H1 (cell line): ENCODE measurements around the gene HOXB4. TPM values are rescaled to one million over a fixed set of nuclear protein-coding genes. Genes with fewer than 3 reads are reported as not detected.

Experiments used
- CTCF ChIA-PET: fragments of 300-600 bp; sonication (Branson Sonifier 250); formaldehyde crosslinking; loops from one replicate; lab custom pipeline; 2021; ENCODE audit not compliant: partially characterized antibody; lab: Charles Lee
- POLR2A ChIA-PET: fragments of 300-600 bp; sonication (Branson Sonifier 250); formaldehyde crosslinking; loops from one replicate; lab custom pipeline; 2021; ENCODE audit warnings: inconsistent platforms; ENCODE audit not compliant: partially characterized antibody; lab: Charles Lee
- DNase-seq, 2 experiments: peaks; one replicate each; pipeline versions ENCODE4 v3.0.0 to v3.0.0-alpha.2; 2010 to 2022; ENCODE audit warnings: low spot score in 2 of 2, low read depth in 1 of 2, mixed read lengths in 1 of 2
- FAIRE-seq: peaks from 2 replicates; lab custom pipeline; 2011; peaks lifted over from hg19 to GRCh38; lab: Jason Lieb, UNC
- H2AFZ ChIP-seq: 2 replicates; pipeline ENCODE4 v1.8.1; 2012; ENCODE audit warnings: low read length, inconsistent platforms
- H2AK5ac ChIP-seq: 2 replicates; pipeline ENCODE4 v1.6.1; 2013; ENCODE audit warnings: low read depth, low read length
- H2BK120ac ChIP-seq: replicated peaks from 2 replicates; pipeline ENCODE3; 2013; ENCODE audit warnings: low read depth, low read length, inconsistent platforms
- H2BK12ac ChIP-seq: 2 replicates; pipeline ENCODE4 v1.6.1; 2013; ENCODE audit warnings: low read depth, low read length
- H2BK15ac ChIP-seq: 2 replicates; pipeline ENCODE4 v1.6.1; 2013; ENCODE audit warnings: low read length
- H2BK20ac ChIP-seq: 2 replicates; pipeline ENCODE4 v1.6.1; 2013; ENCODE audit warnings: low read length
- H2BK5ac ChIP-seq: 2 replicates; pipeline ENCODE4 v1.6.1; 2013; ENCODE audit warnings: low read depth, low read length
- H3K14ac ChIP-seq: 2 replicates; pipeline ENCODE4 v1.6.1; 2013; ENCODE audit warnings: inconsistent platforms; ENCODE audit not compliant: insufficient read length
- H3K18ac ChIP-seq: 2 replicates; pipeline ENCODE4 v1.6.1; 2013; ENCODE audit warnings: low read length; ENCODE audit errors: extremely low read depth
- H3K23ac ChIP-seq: 2 replicates; pipeline ENCODE4 v1.6.1; 2013; ENCODE audit warnings: inconsistent platforms; ENCODE audit not compliant: insufficient read length
- H3K23me2 ChIP-seq: 2 replicates; pipeline ENCODE4 v1.6.1; 2013; ENCODE audit warnings: low read depth, low read length
- H3K27ac ChIP-seq: 2 replicates; pipeline ENCODE4 v1.6.1; 2011; ENCODE audit warnings: low read depth, low read length, inconsistent platforms
- H3K27me3 ChIP-seq, 4 experiments: replicated peaks in 1 of 4; 1 replicate in 1 of 4; 2 replicates in 3 of 4; pipeline versions ENCODE4 v1.6.1 to v1.8.1; 2011 to 2013; ENCODE audit warnings: low read length in 3 of 4, mild to moderate bottlenecking in 3 of 4, inconsistent platforms in 2 of 4, mixed read lengths in 2 of 4, moderate library complexity in 1 of 4; ENCODE audit not compliant: control insufficient read depth in 3 of 4, insufficient read depth in 3 of 4; ENCODE audit errors: extremely low read depth in 1 of 4
- H3K36me3 ChIP-seq, 4 experiments: 2 replicates each; pipeline versions ENCODE4 v1.6.1 to v1.8.1; 2011 to 2013; ENCODE audit warnings: mild to moderate bottlenecking in 4 of 4, low read length in 3 of 4, moderate library complexity in 2 of 4, control low read depth in 1 of 4, inconsistent platforms in 1 of 4; ENCODE audit not compliant: insufficient read depth in 4 of 4, control insufficient read depth in 2 of 4
- H3K4ac ChIP-seq: replicated peaks from 2 replicates; pipeline ENCODE3; 2013; ENCODE audit warnings: low read length, low read depth, mixed read lengths, inconsistent platforms; ENCODE audit not compliant: insufficient read length
- H3K4me1 ChIP-seq, 4 experiments: replicated peaks in 1 of 4; 1 replicate in 1 of 4; 2 replicates in 3 of 4; pipeline versions ENCODE4 v1.6.1 to v1.8.1; 2011 to 2013; ENCODE audit warnings: low read length in 3 of 4, inconsistent platforms in 2 of 4, mixed read lengths in 1 of 4; ENCODE audit not compliant: insufficient read depth in 4 of 4, control insufficient read depth in 3 of 4
- H3K4me2 ChIP-seq, 2 experiments: 2 replicates each; pipeline versions ENCODE4 v1.6.1 to v1.8.1; 2011 to 2013; ENCODE audit warnings: low read depth in 2 of 2, low read length in 2 of 2, control low read depth in 1 of 2, inconsistent platforms in 1 of 2, mild to moderate bottlenecking in 1 of 2; ENCODE audit not compliant: insufficient read depth in 1 of 2
- H3K4me3 ChIP-seq, 4 experiments: fragments of 200-600, 300-600 bp in 1 of 4; sonication (generic), shearing (Covaris generic), sonication (Bioruptor Twin) in 1 of 4; 2 replicates each; pipeline versions ENCODE4 v1.5.1 to v1.8.1; 2011 to 2016; ENCODE audit warnings: low read length in 4 of 4, low read depth in 3 of 4, control low read depth in 2 of 4, inconsistent platforms in 2 of 4, mild to moderate bottlenecking in 2 of 4, mixed read lengths in 1 of 4, moderate library complexity in 1 of 4; ENCODE audit not compliant: insufficient read depth in 2 of 4; ENCODE audit errors: extremely low read depth in 1 of 4
- H3K56ac ChIP-seq: replicated peaks from 2 replicates; pipeline ENCODE3; 2013; ENCODE audit warnings: low read depth, mild to moderate bottlenecking, mixed read lengths, low read length, inconsistent platforms; ENCODE audit not compliant: insufficient read length
- H3K79me1 ChIP-seq: 2 replicates; pipeline ENCODE4 v1.6.1; 2013; ENCODE audit warnings: low read depth, low read length, control low read depth
- H3K79me2 ChIP-seq, 2 experiments: 2 replicates each; pipeline versions ENCODE4 v1.6.1 to v1.8.1; 2012 to 2013; ENCODE audit warnings: low read length in 2 of 2, mild to moderate bottlenecking in 2 of 2, inconsistent platforms in 1 of 2; ENCODE audit not compliant: insufficient read depth in 2 of 2, control insufficient read depth in 1 of 2
- H3K9ac ChIP-seq, 4 experiments: replicated peaks in 1 of 4; 1 replicate in 1 of 4; 2 replicates in 3 of 4; pipeline versions ENCODE4 v1.6.1 to v1.8.1; 2011 to 2013; ENCODE audit warnings: low read depth in 3 of 4, low read length in 3 of 4, control low read depth in 2 of 4, mild to moderate bottlenecking in 2 of 4, moderate library complexity in 2 of 4, inconsistent platforms in 1 of 4; ENCODE audit errors: extremely low read depth in 1 of 4
- H3K9me3 ChIP-seq, 2 experiments: 2 replicates each; pipeline versions ENCODE4 v1.6.1 to v1.8.1; 2012 to 2013; ENCODE audit warnings: mild to moderate bottlenecking in 2 of 2, moderate library complexity in 2 of 2, control low read depth in 1 of 2, inconsistent platforms in 1 of 2, low read depth in 1 of 2, low read length in 1 of 2, mixed read lengths in 1 of 2; ENCODE audit not compliant: insufficient read depth in 2 of 2
- H4K20me1 ChIP-seq, 2 experiments: replicated peaks in 1 of 2; 2 replicates each; pipeline versions ENCODE3 to v1.8.1; 2011 to 2013; ENCODE audit warnings: inconsistent platforms in 2 of 2, low read length in 2 of 2, mild to moderate bottlenecking in 1 of 2; ENCODE audit not compliant: insufficient read depth in 2 of 2, control insufficient read depth in 1 of 2
- H4K5ac ChIP-seq: 2 replicates; pipeline ENCODE4 v1.6.1; 2013; ENCODE audit warnings: low read length, low read depth, mixed read lengths, inconsistent platforms; ENCODE audit not compliant: insufficient read length
- H4K8ac ChIP-seq: 2 replicates; pipeline ENCODE4 v1.8.0; 2013; ENCODE audit warnings: mild to moderate bottlenecking, moderate library complexity, low read length, inconsistent platforms; ENCODE audit not compliant: insufficient read depth; ENCODE audit errors: extremely low read depth
- H4K91ac ChIP-seq: replicated peaks from 2 replicates; pipeline ENCODE3; 2013; ENCODE audit warnings: low read length, mixed read lengths, inconsistent platforms; ENCODE audit not compliant: insufficient read length
- EZH2 ChIP-seq: fragments of 200-600 bp; sonication (generic); IDR thresholded peaks from 2 replicates; pipeline ENCODE4 v1.7.1; 2012; ENCODE audit warnings: low read depth, mild to moderate bottlenecking, moderate library complexity, low read length, inconsistent platforms; ENCODE audit not compliant: severe bottlenecking
- GTF2F1 ChIP-seq: IDR thresholded peaks from 2 replicates; pipeline ENCODE4 v1.6.1; 2012; ENCODE audit warnings: low read depth, low read length, improper control_type of control experiment, borderline replicate concordance
- KDM5A ChIP-seq: fragments of 200-600 bp; IDR thresholded peaks from 2 replicates; pipeline ENCODE4 v1.7.1; 2012; ENCODE audit warnings: mild to moderate bottlenecking, low read length, inconsistent platforms, mixed read lengths
- RNF2 ChIP-seq: fragments of 200-900, 300-1000 bp; sonication (generic); IDR thresholded peaks from 2 replicates; pipeline ENCODE4 v1.7.1; 2016; ENCODE audit warnings: borderline replicate concordance, low read depth, mild to moderate bottlenecking, antibody characterized with exemption, low read length; ENCODE audit not compliant: poor library complexity, severe bottlenecking; ENCODE audit errors: missing control alignments
- SAP30 ChIP-seq: fragments of 300-600 bp; sonication (generic); IDR thresholded peaks from 2 replicates; pipeline ENCODE4 v1.7.1; 2012; ENCODE audit warnings: low read length, moderate library complexity, mild to moderate bottlenecking, inconsistent platforms; ENCODE audit not compliant: insufficient read depth, insufficient replicate concordance
- SIRT6 ChIP-seq: IDR thresholded peaks from one replicate; pipeline ENCODE4 v1.7.1; 2012; ENCODE audit warnings: low read length, inconsistent platforms
- SIX5 ChIP-seq: IDR thresholded peaks from 2 replicates; pipeline ENCODE4 v1.6.1; 2011; ENCODE audit warnings: mild to moderate bottlenecking, low read depth, low read length
- SP1 ChIP-seq: IDR thresholded peaks from 2 replicates; pipeline ENCODE4 v1.6.1; 2011; ENCODE audit warnings: low read depth, low read length
- WGBS, 2 experiments: shearing (Covaris generic) in 1 of 2; methylation state at CpG; one replicate each; pipeline versions ENCODE4 v1.1.6 to v1.1.7; 2013 to 2015; ENCODE audit warnings: low lambda C conversion rate in 2 of 2, mixed read lengths in 2 of 2, inconsistent platforms in 1 of 2, low coverage in 1 of 2, missing lambda C conversion rate in 1 of 2; ENCODE audit not compliant: insufficient replicate concordance in 2 of 2, insufficient coverage in 1 of 2, insufficient read length in 1 of 2; ENCODE audit errors: extremely low coverage in 1 of 2, missing lambda C conversion rate in 1 of 2; 5-methylcytosine and 5-hydroxymethylcytosine counted together
- polyA plus RNA-seq, 7 experiments: library from polyadenylated mRNA; depleted of rRNA in 3 of 7; stranded (reverse) in 5 of 7; unstranded in 2 of 7; fragments of >200 nt in 5 of 7; fragments of 200-250 nt in 2 of 7; gene quantifications; 1 replicate in 5 of 7; 2 replicates in 1 of 7; 4 replicates in 1 of 7; pipeline versions ENCODE4 v1.2.1 to v1.2.3, GENCODE V29; 2011 to 2013; ENCODE audit warnings: missing spikeins in 2 of 7, mixed read lengths in 2 of 7
- total RNA-seq: library from RNA; stranded (reverse); fragmentation: NEBNext Ultra II Directional; extraction: Animal tissue kit (Norgen Biotek cat#: 25700); gene quantifications from 2 replicates; pipeline ENCODE4 v1.2.1, GENCODE V29; 2021

Gene HOXB4
- total and polyA plus RNA-seq, 2 of the 8 experiments (the other 6 are each of a cell fraction or from before 2014, with no cell fraction given) = not detected

GRCh38 chr17:48545539-48545938 lies 32.6 kb downstream of the HOXB4 start:
- Histone ChIP-seq H3K18ac (no peak overlapping the region), H3K23ac (no peak overlapping the region), H3K23me2 (no peaks in the 10 kb centered on the region; the same call in 1 of the 2 replicates), H2BK12ac (0 out of 2 replicates have a peak overlapping the region, but pooled peaks have one; percentile 30), H2BK20ac (no peak overlapping the region), H2BK120ac (no peak overlapping the region), H3K4me1 (peaks cover 7 to 29% (median 13%) of the 10 kb centered on the region in 4 experiments), H3K79me1 (no peaks in the 10 kb centered on the region), H3K79me2 (no peaks in the 10 kb centered on the region), H3K4me2 (peak overlapping the region in 1 of 2 experiments; percentile 91; a peak in 1 of 4 replicates), H3K36me3 (peaks cover 0 to 3% (median 0%) of the 10 kb centered on the region in 4 experiments; a peak in 1 of 8 replicates), H2BK15ac (no peak overlapping the region), H2BK5ac (no peak overlapping the region), H2AK5ac (no peak overlapping the region), H4K91ac (no peak overlapping the region), H3K27ac (no peak overlapping the region), H3K4ac (no peak overlapping the region), H3K9ac (no peak overlapping the region), H3K9me3 (no peaks in the 10 kb centered on the region), H2AFZ (no peak overlapping the region), H3K4me3 (no peak overlapping the region), H3K56ac (no peak overlapping the region), H4K8ac (no peak overlapping the region), H4K5ac (no peak overlapping the region), H4K20me1 (peaks cover 8 to 16% of the 10 kb centered on the region in 2 experiments), H3K14ac (no peak overlapping the region), H3K27me3 (peaks cover 90 to 100% (median 97%) of the 10 kb centered on the region in 4 experiments)
- no peak for DNase-seq
- POLR2A ChIA-PET = interaction anchor here (0.7 to 1.0 kb wide), 2 partner anchors 53 to 424 kb away, joined by 3 to 4 read pairs; no protein-coding TSS in a partner anchor
- FAIRE-seq = no peak
- WGBS, 2 experiments = 38% methylated on average over 1 of the region's 1 CpG; no CpG with 5 or more reads in 1 of the 2 experiments
- CTCF ChIA-PET = interaction anchor here (1.1 to 2.0 kb wide), 2 partner anchors 73 to 96 kb away, joined by 3 to 10 read pairs; no protein-coding TSS in a partner anchor
- no peak for TF ChIP-seq KDM5A
- TF ChIP-seq SIRT6 = no peak
- TF ChIP-seq SP1 = no peak
- TF ChIP-seq RNF2 = peak; percentile 62
- TF ChIP-seq SIX5 = no peak
- no peak for TF ChIP-seq GTF2F1
- no peak for TF ChIP-seq SAP30
- peak; percentile 46 for TF ChIP-seq EZH2
